Right ventricle myocardium superior (tissue), 1 donor: ENCODE measurements around the gene MMP17. TPM values are rescaled to one million over a fixed set of nuclear protein-coding genes. Genes with fewer than 3 reads are reported as not detected.
A peak's percentile ranks its signal among the peaks of the same experiment; 100 is the strongest.

Experiments used
- ATAC-seq: fragments of 200-7000 bp; cut with Tn5 transposase; one replicate; pipeline ENCODE4 v1.9.1; 2020; ENCODE audit warnings: mild to moderate bottlenecking; ENCODE audit not compliant: poor library complexity
- DNase-seq: peaks from one replicate; pipeline ENCODE4 v3.0.0-alpha.2; 2020
- intact Hi-C: fragments of 100-400 bp; cut with DNase I; formaldehyde crosslinking; loops from one replicate; pipeline ENCODE4 v1.11.2; 2022
- long read RNA-seq: library from polyadenylated mRNA; unstranded; transcript quantifications from one replicate; pipeline ENCODE4 v2.0.0, GENCODE V29; 2021
- total RNA-seq: library from RNA; stranded (reverse); fragmentation: NEBNext Ultra II Directional; extraction: Animal tissue kit (Norgen Biotek cat#: 25700); gene quantifications from one replicate; pipeline ENCODE4 v1.2.1, GENCODE V29; 2021
- donor health status: DM: no; HTN: yes; CAD: no; lungs with severe emphysema.

Gene MMP17
- 1.3 TPM for total RNA-seq
- long read RNA-seq, transcript MMP17-201 (10 exons, 2,411 nt): major isoform, 5 of 6 reads
- long read RNA-seq, partial matches to known transcripts: 0 of 6 reads
- long read RNA-seq, other reads (novel, unspliced or antisense): 1 of 6 reads

DNA sequence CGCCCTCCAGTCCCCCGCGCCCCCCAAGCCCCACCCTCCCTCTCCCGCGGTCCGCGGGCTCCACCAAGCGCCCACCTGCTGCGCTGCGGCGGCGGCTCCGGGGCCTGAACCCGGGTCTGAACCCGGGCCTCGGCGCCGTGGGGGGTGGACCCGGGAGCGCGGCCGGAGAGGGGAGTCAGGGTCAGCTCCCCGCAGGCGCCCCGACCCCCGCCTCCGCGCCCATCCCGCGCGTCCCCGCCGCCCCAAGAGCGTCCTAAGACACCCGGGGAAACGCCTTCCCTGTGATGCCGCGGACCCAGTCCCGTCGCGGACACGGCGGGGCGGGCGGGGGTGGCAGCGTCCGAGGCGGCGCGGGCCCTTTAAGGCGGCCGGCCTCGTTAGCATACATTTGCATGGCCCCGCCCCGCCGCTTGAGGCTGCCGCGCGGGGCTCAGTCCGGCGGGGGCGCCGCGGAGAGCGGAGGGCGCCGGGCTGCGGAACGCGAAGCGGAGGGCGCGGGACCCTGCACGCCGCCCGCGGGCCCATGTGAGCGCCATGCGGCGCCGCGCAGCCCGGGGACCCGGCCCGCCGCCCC, at the start of gene MMP17:
Gene MMP17 (plus strand): TSS at position 433 of the 574 bp plus-strand sequence. CDS start 102 bp downstream, at position 535.
- DNase-seq (peak; percentile 74), ATAC-seq (peak; percentile 22)
- intact Hi-C loops: no loop called here

DNA sequence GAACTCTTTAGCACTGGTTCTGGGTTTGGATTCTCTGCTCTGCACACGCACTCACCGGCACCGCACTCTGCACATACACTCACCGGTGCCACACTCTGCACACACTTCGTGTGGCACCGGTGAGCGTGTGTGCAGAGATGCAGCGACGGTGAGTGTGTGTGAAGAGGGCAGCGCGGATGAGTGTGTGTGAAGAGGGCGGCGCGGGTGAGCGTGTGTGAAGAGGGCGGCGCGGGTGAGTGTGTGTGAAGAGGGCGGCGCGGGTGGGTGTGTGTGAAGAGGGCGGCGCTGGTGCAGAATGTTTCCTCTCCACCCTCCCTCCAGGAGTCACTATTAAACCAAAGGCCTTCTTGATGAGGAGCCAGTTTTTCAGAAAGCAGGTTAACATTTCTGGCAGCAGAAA, 49.2 kb upstream of the MMP17 start:
- DNase-seq: no peak
- intact Hi-C loops: no loop called here
- ATAC-seq: no peak

DNA sequence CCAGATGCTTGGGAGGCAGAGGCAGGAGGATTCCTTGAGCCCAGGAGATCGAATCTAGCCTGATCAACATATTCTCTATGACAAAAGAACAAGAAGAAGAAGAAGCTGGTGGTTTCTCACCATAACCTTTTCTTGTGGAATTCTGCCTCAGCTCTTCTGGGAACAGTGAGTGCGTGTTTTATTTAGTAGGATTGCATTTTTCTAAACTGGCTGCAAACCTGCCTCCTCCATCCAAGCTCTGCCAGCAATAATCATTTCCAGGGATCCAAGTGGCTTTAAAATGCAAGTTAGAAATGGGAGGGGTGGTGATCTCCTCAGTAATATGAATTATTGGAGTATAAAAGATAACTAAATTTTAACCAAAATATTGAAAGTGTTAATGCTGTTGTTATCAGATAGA, 46.1 kb upstream of the MMP17 start:
- no peak for ATAC-seq
- intact Hi-C loops: no loop called here
- no peak for DNase-seq

DNA sequence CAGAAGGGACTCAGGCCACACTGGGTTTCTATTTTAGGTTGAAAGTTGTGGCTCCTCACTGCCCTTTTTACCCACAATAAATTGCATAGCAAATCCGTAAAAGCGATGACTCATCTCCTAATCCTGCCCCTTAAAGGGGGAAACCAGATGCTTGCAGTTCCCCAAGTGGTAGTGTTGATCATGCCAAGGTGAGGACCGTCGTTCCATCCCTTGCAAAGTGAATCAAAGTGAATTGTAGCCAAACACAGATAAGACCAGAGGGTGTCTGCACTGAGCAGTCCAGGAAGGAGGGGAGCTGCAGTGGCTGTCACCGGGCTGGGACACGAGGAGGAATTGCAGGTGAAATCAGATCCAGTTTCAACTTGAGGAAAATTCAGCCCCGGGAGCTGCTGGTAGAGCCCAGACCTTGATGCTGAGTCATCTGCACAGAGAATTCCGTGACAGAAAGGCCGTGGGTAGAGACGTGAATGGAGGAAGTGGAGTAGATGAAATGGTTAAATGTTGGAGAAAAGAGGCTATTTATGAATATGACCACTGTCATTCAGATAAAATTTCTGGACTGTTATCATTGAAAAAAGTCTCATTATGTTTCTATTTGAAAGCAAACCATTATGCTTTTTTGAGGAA, 44.2 kb upstream of the MMP17 start:
- ATAC-seq (no peak), DNase-seq (no peak)
- intact Hi-C loops: no loop called here

DNA sequence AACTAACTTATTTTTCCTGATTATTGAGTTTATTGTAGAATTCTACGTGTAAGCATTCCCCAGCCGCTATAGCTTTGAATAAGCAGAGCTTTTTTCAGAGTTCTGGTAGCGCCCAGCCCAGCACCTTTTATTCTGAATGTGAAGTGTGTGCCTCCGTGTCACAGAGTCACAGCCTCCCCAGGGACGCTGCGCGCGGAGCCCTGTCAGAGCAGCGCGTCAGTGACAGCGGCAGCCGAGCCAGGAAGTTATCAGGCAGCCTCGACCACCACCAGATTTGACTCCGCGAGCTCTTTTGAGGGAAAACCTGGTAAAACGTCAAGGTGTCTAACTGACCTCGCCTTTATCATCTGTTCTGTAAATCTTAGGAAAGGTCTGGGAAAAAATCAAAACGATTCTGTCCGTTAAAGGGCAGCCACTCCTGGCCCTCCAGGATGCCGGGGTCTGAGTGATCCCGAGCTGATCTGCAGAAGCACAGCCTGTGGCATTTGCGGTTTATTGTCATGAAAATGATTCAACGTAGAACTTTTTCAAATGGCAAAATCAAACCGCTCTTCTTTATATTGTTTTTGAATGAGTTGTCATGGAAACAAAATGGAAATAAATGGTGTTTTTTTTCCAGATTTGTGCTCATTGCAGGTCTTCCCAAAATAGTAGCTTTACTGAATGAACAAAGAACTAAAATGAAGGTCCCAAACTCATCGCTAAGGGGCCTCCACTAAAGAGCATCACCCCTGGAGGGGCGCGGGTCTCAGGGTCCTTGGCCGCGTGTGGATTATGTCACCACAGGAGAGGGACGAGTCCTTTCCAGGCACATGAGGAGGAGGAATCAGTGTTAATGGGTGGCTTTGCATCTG, 43.1 kb upstream of the MMP17 start:
- intact Hi-C loops: no loop called here

DNA sequence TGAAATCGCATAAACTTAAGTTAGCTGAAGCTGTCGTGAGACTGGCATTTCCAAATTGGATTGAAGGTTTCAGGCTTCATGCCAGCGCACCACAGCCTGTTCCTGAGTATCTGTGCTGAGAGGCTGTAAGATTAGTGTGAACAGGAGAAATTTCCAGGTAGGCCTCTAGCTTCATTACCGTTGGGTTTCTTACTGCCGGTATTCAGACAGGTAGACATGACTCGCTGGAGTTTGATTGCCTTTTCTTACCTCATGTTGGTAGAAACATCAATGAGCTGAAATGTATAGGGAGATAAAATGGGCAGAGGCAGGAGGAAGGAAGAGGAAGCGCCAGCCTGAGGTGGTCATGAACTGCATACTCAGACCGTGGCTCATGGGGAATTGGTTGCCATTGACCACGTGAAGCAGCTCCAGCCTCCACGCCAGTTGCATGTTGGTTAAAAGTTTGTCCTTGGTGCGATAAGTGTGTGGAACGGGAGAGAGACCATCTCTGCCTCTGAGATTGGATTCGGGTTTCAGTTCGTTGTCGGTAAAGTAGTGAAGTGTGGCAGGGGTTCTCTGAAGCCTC, 42.3 kb upstream of the MMP17 start:
- ATAC-seq (no peak), DNase-seq (no peak)
- intact Hi-C loops: no loop called here

More for the DNA sequence above, 43.1 kb upstream of the MMP17 start:
- ATAC-seq (no peak), DNase-seq (peak; percentile 39)

DNA sequence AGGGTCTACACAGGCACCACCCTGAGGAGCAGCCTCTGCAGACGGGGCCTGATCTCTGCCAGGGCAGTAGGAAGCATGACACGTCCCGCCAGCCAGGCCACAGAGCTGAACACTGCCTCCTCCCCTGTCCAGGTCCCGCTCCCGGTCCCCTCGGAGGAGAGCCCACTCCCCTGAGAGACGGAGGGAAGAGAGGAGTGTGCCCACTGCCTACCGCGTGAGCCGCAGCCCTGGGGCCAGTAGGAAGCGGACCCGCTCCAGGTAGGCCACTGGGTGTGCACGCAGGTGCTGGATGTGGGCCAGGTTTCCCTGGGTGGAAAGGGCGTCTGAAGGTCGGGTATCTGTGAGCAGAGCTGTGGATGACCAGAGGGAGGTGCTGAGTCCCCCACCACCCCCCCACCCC, 41.9 kb upstream of the MMP17 start:
- ATAC-seq (peak; percentile 8), DNase-seq (peak; percentile 23)
- intact Hi-C loops: no loop called here

DNA sequence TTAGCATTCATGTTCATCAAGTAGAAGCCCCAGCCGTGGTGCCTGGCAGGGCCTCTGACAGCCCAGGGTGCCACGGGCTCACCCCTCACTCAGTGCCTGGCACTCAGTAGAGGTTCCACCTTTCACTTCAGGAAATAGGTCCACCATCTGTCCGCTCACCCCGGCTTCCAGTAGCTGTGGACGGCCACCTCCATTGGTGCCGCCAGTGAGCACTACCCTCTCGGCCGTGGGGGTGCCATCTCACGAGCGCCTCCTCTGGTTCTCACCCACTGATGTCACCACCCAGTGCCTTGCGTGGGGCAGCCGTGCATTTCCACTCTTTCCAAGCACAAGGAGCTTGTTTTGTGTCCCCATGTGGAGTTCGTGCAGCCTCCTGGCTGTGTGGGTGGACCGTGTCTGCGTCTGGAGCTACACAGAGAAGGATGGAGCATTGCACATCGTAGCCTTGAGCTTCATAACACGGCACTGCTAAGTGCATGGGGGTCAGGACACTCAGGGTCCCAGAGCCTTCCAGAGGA, 41.0 kb upstream of the MMP17 start:
- ATAC-seq (no peak), DNase-seq (peak; percentile 34)
- intact Hi-C loops: no loop called here

DNA sequence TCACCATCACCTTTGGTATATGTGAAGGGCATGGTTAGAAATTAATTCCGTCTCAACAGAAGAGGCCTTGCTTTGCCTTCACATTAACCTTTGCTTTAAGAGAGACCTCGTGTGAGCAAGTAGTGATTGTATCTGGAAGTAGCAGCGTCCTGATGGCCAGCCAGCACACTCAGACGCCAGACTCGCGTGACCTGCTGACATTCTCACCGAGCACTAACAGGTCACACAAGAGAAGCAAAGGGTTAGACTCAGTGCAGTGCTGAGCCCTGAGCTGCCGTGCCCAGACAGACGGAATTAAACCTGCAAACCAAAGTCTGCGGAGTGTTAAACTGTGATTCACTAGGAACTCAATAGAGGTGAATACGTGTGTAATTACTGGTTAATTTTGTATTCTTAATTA, 40.1 kb upstream of the MMP17 start:
- DNase-seq (peak; percentile 33), ATAC-seq (peak; percentile 75)
- intact Hi-C loops: no loop called here

DNA sequence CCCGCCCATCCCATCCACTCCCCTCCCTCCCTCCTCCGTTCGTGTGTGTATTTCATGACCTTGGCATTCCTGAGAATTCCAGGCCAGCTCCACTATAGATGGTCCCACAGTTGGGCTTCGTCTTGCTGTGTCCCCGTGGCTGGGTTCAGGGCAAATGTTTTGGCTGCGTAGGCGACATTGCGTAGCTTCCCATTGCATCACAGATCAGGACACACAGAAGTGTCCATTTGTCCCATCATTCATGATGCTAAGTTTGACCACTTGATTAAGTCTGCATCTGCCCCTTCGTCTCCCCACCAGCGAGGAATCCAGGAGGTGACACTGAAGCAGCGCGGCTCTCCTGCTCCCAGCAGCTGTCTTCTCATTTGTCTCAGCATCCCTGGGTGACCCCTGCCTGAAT, 38.6 kb upstream of the MMP17 start:
- ATAC-seq: no peak
- intact Hi-C loops: no loop called here
- peak; percentile 13 for DNase-seq

DNA sequence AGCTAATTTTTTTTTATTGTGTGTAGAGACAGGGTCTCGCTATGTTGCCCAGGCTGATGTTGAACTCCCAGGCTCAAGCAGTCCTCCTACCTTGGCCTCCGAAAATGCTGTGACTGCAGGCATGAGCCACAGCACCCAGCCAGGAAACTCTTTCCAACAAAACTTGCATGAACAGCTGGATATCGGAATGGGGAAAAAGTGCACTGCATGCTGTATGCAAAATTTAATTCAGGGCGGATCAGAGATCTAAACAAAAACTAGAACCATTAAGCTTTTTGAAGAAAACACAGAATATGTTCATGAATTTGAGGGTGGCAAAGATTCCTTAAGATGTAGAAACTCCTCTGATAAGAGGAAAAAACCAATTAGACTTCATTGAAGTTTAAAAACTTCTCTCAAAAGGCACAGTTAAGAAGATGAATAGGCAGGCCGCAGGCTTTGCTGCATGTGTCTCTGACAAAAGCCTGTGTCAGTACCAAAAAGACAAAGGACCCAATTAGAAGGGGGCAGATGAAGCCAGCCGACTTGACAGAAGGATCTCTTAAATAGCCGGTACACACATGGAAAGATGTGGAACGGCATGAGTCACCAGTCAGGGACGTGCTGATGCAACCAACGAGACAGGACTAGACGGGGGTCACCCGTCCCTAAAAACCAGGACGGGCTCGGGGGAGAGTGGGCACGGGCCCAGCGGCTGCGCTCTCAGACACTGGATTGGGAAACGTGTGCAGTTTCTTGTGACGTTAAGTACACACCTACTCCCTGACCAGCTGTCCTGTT, 34.8 kb upstream of the MMP17 start:
- no peak for ATAC-seq

DNA sequence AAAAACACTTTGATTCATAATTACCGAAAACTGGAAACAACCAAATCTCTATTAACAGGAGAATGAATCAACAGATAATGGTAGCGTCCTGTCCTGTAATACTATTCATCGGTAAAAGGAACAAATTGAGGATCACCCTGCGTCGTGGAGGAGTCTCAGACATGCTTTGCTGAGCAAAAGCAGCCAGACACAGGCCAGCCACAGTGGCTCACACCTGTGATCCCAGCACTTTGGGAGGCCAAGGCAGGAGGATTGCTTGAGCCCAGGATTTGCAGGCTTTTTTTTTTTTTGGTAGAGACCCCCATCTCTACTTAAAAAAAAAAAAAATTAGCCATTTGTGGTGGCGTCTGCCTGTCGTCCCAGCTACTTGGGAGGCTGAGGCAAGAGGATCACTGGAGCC, 34.1 kb upstream of the MMP17 start:
- DNase-seq (no peak), ATAC-seq (no peak)
- intact Hi-C loops: no loop called here

More for the DNA sequence above, 34.8 kb upstream of the MMP17 start:
- DNase-seq: no peak
- intact Hi-C loops: no loop called here

DNA sequence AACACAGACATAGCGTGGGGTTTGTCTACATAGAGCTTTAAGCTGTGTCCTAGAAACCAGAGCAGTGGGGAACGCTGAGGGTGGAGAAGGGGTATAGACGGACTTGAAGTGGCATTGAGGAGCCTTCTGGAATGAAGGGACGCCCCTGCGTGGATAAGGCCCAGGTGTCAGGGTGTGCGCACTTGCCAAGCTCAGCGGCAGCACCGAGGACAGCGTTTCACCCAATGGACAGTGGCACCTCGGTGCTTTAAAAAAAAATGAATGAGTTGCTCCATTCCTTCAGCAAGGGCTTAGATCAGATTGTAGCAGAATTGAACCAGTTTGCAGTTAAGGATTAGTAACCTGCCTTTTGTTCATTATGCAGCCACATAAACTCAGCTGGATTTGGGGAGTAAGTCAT, 33.6 kb upstream of the MMP17 start:
- intact Hi-C loops: no loop called here
- DNase-seq: no peak
- no peak for ATAC-seq

DNA sequence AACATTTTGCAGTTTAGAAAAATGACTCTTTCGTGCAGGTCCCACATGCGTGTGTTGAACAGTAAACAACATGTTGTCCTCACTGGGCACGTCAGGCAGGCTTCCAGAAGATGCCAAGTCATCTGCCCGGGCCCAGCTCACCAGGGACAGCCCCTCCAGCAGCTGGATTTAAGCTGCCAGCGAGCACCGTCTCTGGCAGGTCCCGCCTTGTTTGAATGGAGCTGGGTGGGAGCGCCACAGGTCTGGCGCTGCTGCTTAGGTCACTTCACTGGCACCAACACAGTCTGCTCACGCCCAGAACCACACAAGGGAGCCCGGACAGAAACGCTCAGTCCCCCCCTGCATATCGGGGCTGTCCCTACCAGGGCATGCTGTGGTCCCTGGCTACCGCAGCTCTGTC, 33.1 kb upstream of the MMP17 start:
- DNase-seq (no peak), ATAC-seq (no peak)
- intact Hi-C loops: no loop called here

DNA sequence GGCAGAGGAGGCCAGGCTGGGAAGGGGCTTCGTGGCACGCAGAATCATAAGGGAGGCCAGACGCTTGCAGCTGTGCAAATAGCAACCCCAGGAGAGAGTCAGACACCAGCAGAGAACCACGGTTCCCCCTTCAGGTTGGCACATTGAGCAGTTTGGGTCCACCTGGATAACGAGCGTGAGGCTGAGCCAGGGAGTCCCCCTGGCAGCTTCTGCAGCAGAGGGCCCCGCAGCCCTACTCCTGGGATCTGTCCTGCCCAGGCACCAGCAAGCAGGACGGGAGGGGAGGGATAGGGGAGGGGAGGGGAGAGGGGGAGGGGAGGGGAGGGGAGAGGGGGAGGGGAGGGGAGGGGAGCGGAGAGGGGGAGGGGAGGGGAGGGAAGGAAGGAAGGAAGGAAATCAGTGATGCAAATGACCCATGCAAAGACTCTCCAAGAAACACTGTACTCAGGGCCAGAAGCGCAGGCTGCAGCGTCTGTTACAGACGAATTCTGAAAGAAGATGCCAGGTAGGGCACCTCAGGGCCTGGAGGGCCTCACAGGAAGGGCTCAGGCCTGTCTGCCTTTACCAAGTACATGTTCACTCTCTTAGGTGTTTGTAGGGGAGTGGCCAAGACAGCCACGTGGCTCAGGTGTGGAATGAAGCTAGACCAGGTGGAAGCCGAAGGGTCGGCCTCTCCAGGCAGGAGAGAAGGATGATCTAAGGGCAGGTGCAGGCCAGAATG, 32.3 kb upstream of the MMP17 start:
- DNase-seq (no peak), ATAC-seq (no peak)
- intact Hi-C loops: no loop called here

DNA sequence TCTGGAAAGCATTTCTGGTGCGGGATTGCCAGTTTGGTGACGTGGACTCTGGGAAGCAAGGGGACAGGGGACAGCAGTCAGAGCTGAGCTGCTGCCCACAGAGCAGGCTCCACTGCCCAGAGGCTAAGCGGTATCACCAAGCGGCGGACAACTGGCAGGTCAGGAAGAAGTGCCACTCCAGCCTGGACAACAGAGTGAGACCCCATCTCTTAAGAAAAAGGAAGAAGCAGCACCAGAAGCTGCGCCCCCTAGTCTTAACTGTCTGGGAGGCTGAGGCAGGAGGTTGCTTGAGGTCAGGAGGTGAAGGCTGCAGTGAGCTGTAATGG, 31.8 kb upstream of the MMP17 start:
- no peak for DNase-seq

DNA sequence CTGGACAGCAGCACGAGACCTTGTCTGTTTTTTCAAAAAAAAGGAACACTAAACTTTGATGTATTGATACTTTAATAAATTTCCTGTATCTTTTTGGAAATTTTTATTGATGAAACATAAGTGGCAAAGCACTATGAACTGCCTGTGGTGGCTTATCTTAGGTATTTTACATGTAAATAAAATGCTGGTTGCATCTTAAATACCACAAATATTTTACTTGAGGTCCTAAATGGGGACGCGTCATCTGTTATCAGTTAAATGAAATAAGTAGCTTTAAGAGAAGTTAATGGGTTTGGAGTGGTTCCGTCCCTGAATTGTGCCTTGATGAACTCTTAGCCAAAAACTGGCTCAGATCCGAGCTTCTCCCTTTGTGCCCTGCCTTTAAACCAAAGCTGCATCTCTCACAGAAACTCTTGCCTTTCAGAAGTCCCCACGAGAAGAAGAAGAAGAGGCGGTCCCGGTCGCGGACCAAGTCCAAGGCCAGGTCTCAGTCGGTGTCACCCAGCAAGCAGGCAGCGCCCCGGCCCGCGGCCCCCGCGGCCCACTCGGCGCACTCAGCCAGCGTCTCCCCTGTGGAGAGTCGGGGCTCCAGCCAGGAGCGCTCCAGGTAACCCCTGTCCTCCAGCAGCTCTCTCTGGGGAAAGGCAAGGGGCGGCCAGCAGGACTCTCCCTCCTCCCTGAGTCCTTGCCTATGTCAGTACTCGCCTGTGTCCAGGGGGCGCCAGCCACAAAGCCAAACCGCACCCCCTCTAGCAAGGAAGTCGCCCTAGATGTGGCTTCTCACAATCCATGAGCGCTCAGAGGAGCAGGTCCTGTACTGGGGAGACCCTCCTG, 31.2 kb upstream of the MMP17 start:
- DNase-seq (no peak), ATAC-seq (no peak)
- intact Hi-C loops: no loop called here

More for the DNA sequence above, 31.8 kb upstream of the MMP17 start:
- no peak for ATAC-seq
- intact Hi-C loops: no loop called here
